Limb (tissue), 2 donors: ENCODE data around the gene CD274.
"Not testable (repeated sequence)": the region's sequence is repeated elsewhere in the genome, so short reads cannot be mapped to it uniquely, and the experiment has no call there.

ENCODE experiments used
- DNase-seq, 2 donors: peaks; one replicate each; pipeline ENCODE4 v3.0.0-alpha.2; 2016; ENCODE audit errors: extremely low spot score in 2 of 2

CD274 gene

DNA sequence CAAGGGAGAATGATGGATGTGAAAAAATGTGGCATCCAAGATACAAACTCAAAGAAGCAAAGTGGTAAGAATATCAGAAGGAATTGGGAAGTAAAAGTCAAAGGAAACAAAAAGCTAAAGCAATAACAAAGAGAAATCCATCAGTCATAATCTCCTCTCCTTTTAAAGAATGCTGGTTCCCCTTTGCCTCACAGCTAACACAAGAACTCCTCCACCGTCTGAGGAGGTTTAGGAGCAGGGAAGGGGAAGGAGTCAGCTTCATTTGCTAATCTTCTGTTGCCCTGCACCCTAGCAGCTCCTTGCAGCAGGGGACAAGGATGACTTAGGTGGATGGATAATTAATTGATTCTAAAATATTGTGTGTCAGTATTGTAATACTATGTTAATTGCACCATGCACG lies 16.4 kb downstream of the CD274 start:
- DNase-seq = no peak

DNA sequence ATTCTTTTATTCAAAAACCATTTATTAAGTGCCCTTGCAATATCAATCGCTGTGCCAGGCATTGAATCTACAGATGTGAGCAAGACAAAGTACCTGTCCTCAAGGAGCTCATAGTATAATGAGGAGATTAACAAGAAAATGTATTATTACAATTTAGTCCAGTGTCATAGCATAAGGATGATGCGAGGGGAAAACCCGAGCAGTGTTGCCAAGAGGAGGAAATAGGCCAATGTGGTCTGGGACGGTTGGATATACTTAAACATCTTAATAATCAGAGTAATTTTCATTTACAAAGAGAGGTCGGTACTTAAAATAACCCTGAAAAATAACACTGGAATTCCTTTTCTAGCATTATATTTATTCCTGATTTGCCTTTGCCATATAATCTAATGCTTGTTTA lies 18.5 kb downstream of the CD274 start:
- DNase-seq = no peak

DNA sequence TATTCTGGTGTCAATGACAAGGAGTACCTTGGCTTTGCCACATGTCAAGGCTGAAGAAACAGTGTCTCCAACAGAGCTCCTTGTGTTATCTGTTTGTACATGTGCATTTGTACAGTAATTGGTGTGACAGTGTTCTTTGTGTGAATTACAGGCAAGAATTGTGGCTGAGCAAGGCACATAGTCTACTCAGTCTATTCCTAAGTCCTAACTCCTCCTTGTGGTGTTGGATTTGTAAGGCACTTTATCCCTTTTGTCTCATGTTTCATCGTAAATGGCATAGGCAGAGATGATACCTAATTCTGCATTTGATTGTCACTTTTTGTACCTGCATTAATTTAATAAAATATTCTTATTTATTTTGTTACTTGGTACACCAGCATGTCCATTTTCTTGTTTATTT lies 19.8 kb downstream of the CD274 start:
- DNase-seq = no peak

DNA sequence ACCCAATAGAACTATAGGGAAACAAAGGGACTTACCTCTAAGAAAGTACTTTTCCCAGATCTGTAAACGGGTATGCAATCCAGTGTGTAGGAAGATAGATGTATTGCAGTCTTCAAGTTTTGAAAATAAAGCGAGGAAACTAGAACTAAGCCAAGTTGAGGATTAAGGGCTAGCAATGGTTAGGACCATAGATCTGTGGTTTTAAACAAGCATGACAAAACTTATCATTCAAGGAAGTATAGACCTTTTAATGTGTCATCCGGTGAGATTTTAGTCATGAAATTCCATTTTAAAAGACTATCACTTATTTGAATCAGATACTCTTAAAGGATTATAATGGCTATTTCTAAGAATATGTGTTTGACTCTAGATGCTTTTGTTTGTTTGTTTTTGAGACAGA lies 20.5 kb downstream of the CD274 start:
- DNase-seq = no peak

DNA sequence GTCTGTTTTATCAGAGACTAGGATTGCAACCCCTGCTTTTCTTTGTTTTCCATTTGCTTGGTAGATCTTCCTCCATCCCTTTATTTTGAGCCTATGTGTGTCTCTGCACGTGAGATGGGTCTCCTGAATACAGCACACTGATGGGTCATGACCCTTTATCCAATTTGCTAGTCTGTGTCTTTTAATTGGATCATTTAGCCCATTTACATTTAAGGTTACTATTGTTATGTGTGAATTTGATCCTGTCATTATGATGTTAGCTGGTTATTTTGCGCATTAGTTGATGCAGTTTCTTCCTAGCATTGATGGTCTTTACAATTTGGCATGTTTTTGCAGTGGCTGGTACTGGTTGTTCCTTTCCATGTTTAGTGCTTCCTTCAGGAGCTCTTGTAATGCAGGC lies 25.3 kb downstream of the CD274 start:
- DNase-seq = not testable (repeated sequence)

DNA sequence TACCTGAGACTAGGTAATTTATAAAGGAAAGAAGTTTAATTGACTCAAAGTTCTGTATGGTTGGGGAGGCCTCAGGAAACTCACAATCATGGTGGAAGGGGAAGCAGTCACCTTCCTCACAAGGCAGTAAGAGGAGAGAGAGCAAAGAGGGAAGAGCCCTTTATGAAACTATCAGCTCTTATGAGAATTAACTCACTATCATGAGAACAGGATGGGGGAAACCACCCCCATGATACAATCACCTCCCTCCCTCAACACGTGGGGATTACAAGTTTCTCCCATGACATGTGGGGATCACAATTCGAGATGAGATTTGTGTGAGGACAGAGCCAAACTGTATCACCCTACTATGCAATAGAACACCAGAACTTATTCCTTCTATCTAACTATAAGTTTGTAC lies 27.9 kb downstream of the CD274 start:
- DNase-seq = no peak

DNA sequence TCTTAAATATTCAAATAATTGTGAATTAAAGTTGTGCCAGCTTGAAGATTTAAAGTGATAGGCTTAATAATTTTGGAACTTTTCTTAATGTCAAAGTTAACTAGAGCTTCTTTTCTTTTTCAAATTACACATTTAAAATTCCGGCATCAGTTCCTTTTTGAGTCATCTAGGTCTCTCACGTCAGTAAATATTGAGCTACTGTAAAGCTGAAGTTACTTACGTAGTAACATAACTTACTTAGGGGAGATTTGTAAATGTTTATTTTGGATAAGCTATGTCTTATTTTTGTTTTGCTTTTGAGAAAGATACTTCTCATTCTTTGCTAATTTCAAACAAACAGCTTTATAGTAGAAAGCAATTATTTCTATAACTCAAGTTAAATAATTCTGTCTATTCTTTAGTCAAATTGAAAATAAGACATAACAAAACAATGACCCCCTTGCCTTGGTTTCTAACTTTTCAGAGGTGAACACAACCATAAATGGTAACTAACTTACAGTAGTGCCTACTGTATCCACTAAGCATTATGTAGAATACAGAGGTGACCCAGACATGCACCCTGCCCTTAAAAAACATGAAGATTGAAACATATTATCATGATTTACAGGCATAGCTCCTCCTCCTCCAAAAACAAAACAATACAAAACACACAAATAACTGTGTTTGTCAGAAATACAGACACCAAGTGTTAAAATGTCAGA lies 29.8 kb downstream of the CD274 start:
- DNase-seq = no peak

GRCh38 chr9:5480919-5481318 lies 30.6 kb downstream of the CD274 start:
- DNase-seq = no peak

DNA sequence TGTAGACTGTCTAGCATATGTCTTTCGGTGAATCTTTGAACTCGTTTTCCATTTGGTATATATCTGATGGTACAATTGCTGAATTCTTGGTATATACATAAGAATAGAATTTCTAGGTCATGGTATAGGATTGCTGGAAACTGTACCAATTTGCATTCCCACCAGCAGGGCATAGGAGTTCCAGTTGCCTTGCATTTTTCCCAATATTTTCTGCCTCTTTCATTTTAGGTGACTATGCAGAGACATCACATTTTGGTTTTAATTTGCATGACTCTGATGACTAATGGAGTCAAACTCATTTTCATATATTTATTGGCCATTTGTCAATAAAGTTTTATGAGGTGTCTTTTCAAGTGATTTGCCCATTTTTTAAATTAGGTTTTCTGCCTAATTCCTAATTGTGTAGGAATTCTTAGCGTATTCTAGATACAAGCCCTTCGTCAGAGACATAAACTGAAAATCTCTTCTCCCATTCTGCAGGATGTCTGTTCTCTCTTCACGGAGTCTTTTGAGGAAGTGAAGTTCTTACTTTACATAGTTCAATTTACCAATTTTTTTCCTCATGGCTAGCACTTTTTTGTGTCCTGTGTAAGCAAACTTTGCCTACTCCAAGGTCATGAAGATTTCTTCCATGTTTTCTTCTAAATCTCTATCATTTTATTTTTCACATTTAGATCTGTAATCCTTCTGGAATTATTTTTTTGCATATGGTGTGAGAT lies 31.1 kb downstream of the CD274 start:
- DNase-seq = no peak

- no peak for DNase-seq
These were observed 31.9 kb downstream of the CD274 start for GRCh38 chr9:5482194-5482593.

- no peak for DNase-seq
These were observed 33.0 kb downstream of the CD274 start for GRCh38 chr9:5483306-5483705.

DNA sequence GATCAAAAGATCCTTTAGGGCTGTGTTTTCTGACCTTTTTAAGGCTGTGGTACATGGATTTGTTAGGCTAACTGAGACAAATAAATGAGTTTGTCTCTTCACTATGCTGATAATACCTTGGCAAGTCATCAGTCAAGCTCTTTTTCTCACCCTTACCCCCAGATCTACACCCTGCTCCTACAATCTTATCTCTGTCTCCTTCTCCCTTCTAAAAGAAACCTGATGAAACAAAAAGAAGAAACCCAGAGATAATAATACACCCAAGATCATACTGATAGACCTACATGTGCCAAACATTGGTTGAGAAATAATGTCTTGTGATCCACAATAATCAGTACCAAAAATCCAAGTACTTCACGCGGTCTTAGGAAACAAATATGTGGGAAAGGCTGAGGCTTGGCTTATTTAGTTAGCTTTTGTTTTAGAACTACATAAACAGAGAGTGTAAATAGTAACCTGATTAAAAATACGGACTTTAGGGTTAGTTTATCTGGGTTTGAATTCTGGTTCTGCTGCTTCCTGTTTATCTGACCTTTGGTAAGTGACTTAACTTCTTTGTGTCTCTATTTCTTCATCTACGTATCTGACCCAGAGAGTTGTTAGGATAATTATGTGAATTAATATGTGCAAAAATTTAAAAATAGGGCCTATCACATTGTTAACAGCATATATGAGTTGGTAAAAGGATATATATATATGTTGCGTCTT lies 35.2 kb downstream of the CD274 start:
- DNase-seq = no peak

DNA sequence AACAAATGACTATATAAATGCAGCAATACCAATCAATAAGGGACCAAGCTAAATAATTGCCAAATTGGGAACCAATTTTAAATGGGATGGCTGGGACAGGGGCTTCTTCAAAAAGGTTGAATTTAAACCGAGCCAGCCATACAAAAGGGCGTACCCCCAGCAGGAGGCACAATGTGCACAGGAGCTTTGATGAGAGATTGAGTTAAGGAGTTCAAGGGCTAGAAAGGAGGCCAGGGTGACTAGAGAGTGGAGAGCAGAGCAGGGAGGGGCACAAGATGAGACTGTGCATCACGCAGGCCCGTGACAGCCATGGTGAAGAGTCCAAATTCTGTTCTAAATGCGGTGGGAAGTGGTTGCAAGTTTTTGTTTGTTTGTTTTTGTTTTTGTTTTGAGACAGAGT lies 36.6 kb downstream of the CD274 start:
- DNase-seq = no peak

GRCh38 chr9:5488221-5489008 lies 38.1 kb downstream of the CD274 start:
- no peak for DNase-seq

GRCh38 chr9:5489630-5490490 lies 39.5 kb downstream of the CD274 start:
- no peak for DNase-seq

DNA sequence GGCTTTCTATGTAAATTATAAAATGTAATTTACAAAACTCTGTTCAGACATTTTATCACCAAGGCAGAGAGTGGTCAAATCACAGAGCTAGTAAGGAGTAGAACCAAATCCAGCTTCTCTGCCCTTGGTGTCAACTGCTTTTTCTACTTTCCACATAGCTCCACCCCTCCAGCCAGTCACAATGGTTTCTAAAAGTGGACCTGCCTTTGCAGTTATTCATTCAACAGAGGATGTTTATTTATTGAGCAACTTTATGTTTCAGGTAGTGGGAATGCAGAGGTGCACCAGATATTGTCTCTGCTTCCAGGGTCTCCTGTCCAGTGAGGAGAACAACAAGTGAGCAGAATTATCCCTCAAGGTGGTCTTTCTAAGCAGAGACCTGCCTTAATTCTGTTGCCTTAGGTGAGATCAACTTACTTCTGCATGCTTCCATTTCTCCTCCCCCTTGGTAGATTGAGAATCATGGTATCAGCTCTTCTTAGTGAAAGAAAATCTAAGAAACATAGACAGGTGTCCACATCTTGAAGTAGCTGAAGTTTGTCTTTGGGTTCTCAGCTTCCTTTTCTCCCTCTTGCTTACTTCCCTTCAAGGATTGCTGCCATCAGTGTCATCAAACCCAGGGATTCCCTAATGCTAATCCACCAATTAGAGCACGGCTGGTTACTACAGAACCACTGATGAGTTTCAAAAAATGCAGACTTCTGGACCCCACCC lies 42.8 kb downstream of the CD274 start:
- no peak for DNase-seq

DNA sequence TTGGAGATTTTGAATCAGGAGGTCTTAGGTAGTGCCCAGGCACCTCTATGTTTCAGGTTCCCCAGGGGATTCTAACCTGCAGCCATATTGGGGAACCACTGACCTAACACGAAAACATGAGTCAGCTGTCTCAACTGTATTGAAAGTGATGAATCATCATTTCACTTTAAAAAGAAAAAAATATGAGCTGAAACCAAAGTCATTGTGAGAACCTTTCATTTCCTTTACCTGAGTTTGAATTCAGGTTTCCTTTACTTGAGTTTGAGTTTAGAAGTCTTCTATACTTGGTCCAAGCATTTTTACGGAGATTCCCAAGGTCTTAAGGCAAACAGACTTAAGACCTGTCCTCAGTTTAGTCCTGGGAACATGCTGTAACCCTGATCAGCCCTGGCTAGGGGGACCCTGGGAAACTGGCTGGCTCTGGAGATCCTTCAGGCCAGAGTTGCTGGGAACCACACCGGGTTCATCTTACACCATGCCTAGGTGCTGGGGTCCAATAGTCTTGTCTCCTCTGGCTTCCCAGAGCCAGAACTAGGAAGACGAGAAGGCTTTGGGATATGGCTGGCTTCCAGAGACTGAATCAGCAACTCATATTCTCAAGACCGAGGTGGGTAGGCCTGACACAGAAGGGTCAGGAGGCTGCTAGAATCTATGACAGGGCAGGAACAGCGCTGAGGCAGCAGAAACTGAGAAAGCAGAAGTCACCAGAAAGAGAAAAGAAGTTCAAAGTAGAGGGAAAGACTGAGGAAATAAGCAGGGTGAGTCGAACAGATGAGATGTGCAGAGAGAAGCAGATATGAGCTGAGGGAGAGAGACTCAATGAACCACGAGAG lies 43.6 kb downstream of the CD274 start:
- DNase-seq = no peak

DNA sequence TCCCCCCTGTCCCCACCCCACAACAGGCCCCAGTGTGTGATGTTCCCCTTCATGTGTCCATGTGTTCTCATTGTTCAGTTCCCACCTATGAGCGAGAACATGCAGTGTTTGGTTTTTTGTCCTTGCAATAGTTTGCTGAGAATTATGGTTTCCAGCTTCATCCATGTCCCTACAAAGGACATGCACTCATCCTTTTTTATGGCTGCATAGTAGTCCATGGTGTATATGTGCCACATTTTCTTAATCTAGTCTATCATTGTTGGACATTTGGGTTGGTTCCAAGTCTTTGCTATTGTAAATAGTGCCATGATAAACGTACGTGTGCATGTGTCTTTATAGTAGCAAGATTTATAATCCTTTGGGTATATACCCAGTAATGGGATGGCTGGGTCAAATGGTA lies 44.4 kb downstream of the CD274 start:
- not testable (repeated sequence) for DNase-seq

GRCh38 chr9:5499157-5499556 lies 48.8 kb downstream of the CD274 start:
- no peak for DNase-seq
